Measurements from ENCODE around the gene PGAP6.
"Not testable (repeated sequence)": the region's sequence is repeated elsewhere in the genome, so short reads cannot be mapped to it uniquely, and the experiment has no call there.

PGAP6 gene

GRCh38 chr16:363766-364490 is 17.9 kb downstream of the PGAP6 start:
- peak; percentile 26 for DNase-seq

- DNase-seq, result no peak
These were observed 18.5 kb downstream of the PGAP6 start for GRCh38 chr16:363110-363765.

GRCh38 chr16:362702-362999 is 19.1 kb downstream of the PGAP6 start:
- DNase-seq, result not testable (repeated sequence)

GRCh38 chr16:361872-362701 is 19.7 kb downstream of the PGAP6 start:
- DNase-seq, result peak; percentile 89

- DNase-seq, result peak; percentile 41
These were observed 20.4 kb downstream of the PGAP6 start for GRCh38 chr16:361341-361871.

GRCh38 chr16:360698-361336 is 21.0 kb downstream of the PGAP6 start:
- DNase-seq, result peak; percentile 94

- DNase-seq, result peak; percentile 98
These were observed 21.7 kb downstream of the PGAP6 start for GRCh38 chr16:359871-360697.

- no peak for DNase-seq
These were observed 22.6 kb downstream of the PGAP6 start for GRCh38 chr16:359067-359763.

GRCh38 chr16:356741-357140 is 25.0 kb downstream of the PGAP6 start:
- no peak for DNase-seq

GRCh38 chr16:354971-355461 is 26.8 kb downstream of the PGAP6 start:
- DNase-seq, result no peak

GRCh38 chr16:354291-354881 is 27.4 kb downstream of the PGAP6 start:
- DNase-seq, result no peak

- no peak for DNase-seq
These were observed 28.1 kb downstream of the PGAP6 start for GRCh38 chr16:353404-354290.

GRCh38 chr16:352547-353403 is 29.0 kb downstream of the PGAP6 start, which contains the start of gene AXIN1:
AXIN1 (minus strand) TSS chr16:352723; CDS start chr16:347025, 5,698 bp downstream.
- peak; percentile 100 for DNase-seq

- DNase-seq, result peak; percentile 24
These were observed 29.8 kb downstream of the PGAP6 start for GRCh38 chr16:351804-352520.

- no peak for DNase-seq
These were observed 31.6 kb downstream of the PGAP6 start for GRCh38 chr16:350203-350602.

- DNase-seq, result no peak
These were observed 32.6 kb downstream of the PGAP6 start for GRCh38 chr16:349211-349610.

GRCh38 chr16:348495-348894 is 33.3 kb downstream of the PGAP6 start:
- DNase-seq, result not testable (repeated sequence)

- DNase-seq, result no peak
These were observed 34.6 kb downstream of the PGAP6 start for GRCh38 chr16:347203-347602.
